Activated CD8-positive, alpha-beta memory T cell treated with anti-CD3 and anti-CD28 coated beads, Interleukin-2, amount 50 U/mL, for 1 hour (primary cell): ENCODE data around the gene LNPEP.
A peak's percentile ranks its signal among the peaks of the same experiment; 100 is the strongest.

ENCODE experiments used
- DNase-seq: peaks from one replicate; pipeline ENCODE4 v3.0.0-alpha.2; 2020; ENCODE audit errors: extremely low read depth

Gene LNPEP

GRCh38 chr5:96961053-96961452 lies 25.2 kb downstream of the LNPEP start:
- no peak for DNase-seq

GRCh38 chr5:96962540-96962991 lies 26.7 kb downstream of the LNPEP start:
- DNase-seq, result no peak

GRCh38 chr5:96963267-96963666 lies 27.4 kb downstream of the LNPEP start:
- no peak for DNase-seq

- no peak for DNase-seq
These were observed 30.9 kb downstream of the LNPEP start for GRCh38 chr5:96966801-96967200.

- DNase-seq, result no peak
These were observed 31.5 kb downstream of the LNPEP start for GRCh38 chr5:96967400-96967799.

- DNase-seq, result no peak
These were observed 32.2 kb downstream of the LNPEP start for GRCh38 chr5:96968074-96968473.

- DNase-seq, result no peak
These were observed 32.7 kb downstream of the LNPEP start for GRCh38 chr5:96968614-96969013.

- DNase-seq, result no peak
These were observed 33.5 kb downstream of the LNPEP start for GRCh38 chr5:96969366-96969765.

- DNase-seq, result no peak
These were observed 36.9 kb downstream of the LNPEP start for GRCh38 chr5:96972599-96973334.

GRCh38 chr5:96973532-96974401 lies 37.9 kb downstream of the LNPEP start:
- DNase-seq, result no peak

GRCh38 chr5:96975656-96976055 lies 39.8 kb downstream of the LNPEP start:
- no peak for DNase-seq

GRCh38 chr5:96977228-96977627 lies 41.3 kb downstream of the LNPEP start:
- DNase-seq, result no peak

- no peak for DNase-seq
These were observed 43.1 kb downstream of the LNPEP start for GRCh38 chr5:96978812-96979449.

GRCh38 chr5:96984506-96985192 lies 48.8 kb downstream of the LNPEP start:
- no peak for DNase-seq

GRCh38 chr5:96986450-96986849 lies 50.6 kb downstream of the LNPEP start:
- no peak for DNase-seq

GRCh38 chr5:96990102-96990501 lies 54.2 kb downstream of the LNPEP start:
- no peak for DNase-seq

GRCh38 chr5:96991708-96992107 lies 55.8 kb downstream of the LNPEP start:
- no peak for DNase-seq

GRCh38 chr5:96993760-96994159 lies 57.9 kb downstream of the LNPEP start:
- DNase-seq, result no peak

GRCh38 chr5:96994493-96994892 lies 58.6 kb downstream of the LNPEP start:
- DNase-seq, result no peak

- no peak for DNase-seq
These were observed 59.5 kb downstream of the LNPEP start for GRCh38 chr5:96995419-96995818.

- peak; percentile 9 for DNase-seq
These were observed 61.5 kb downstream of the LNPEP start for GRCh38 chr5:96997265-96997859.
